HFFc6 (cell line): ENCODE data around the gene NEDD9. TPM values are rescaled to one million over a fixed set of nuclear protein-coding genes. Genes with fewer than 3 reads are reported as not detected.

Source experiments
- DNase-seq: peaks from one replicate; pipeline ENCODE4 v3.0.0-alpha.2; 2018
- H3K27ac Mint-ChIP-seq: 2 replicates; pipeline ENCODE4 v1.8.0; 2020; ENCODE audit warnings: mild to moderate bottlenecking, mixed read lengths
- H3K27me3 Mint-ChIP-seq: 2 replicates; pipeline ENCODE4 v1.8.0; 2021; ENCODE audit warnings: mild to moderate bottlenecking, moderate library complexity, mixed read lengths; ENCODE audit not compliant: insufficient read depth
- H3K36me3 Mint-ChIP-seq: 2 replicates; pipeline ENCODE4 v1.8.0; 2021; ENCODE audit warnings: low read depth, mixed read lengths
- H3K4me1 Mint-ChIP-seq: 2 replicates; pipeline ENCODE4 v1.8.0; 2020; ENCODE audit warnings: low read depth, mixed read lengths
- H3K4me3 Mint-ChIP-seq: 2 replicates; pipeline ENCODE4 v1.8.0; 2020; ENCODE audit warnings: mild to moderate bottlenecking, moderate library complexity, mixed read lengths
- H3K9me3 Mint-ChIP-seq: 2 replicates; pipeline ENCODE4 v1.8.0; 2020; ENCODE audit warnings: mild to moderate bottlenecking, mixed read lengths
- CTCF ChIP-seq: fragments of 200-600 bp; sonication (generic); IDR thresholded peaks from 2 replicates; pipeline ENCODE4 v1.5.0; 2021; ENCODE audit warnings: antibody characterized with exemption, mild to moderate bottlenecking
- total RNA-seq, 6 experiments: library from RNA; stranded (reverse); fragmentation: NEBNext Ultra II Directional; extraction: Animal tissue kit (Norgen Biotek cat#: 25700); gene quantifications; 2 replicates in 1 of 6; 3 replicates in 5 of 6; pipeline ENCODE4 v1.2.3, GENCODE V29; 2021

NEDD9 gene
- total RNA-seq, 6 experiments from 2014 or later, result 10.3 to 19.9 (median 12.6) TPM

GRCh38 chr6:11203306-11204004 is 29.0 kb downstream of the NEDD9 start:
- Mint-ChIP-seq H3K4me1 (peaks cover 84% of the 10 kb centered on the region), H3K27ac (peak overlapping the region; percentile 69), H3K4me3 (no peak overlapping the region), H3K27me3 (no peaks in the 10 kb centered on the region), H3K36me3 (peaks cover 40% of the 10 kb centered on the region), H3K9me3 (no peaks in the 10 kb centered on the region)
- TF ChIP-seq CTCF, result no peak
- no peak for DNase-seq

- H3K36me3 Mint-ChIP-seq, result peaks cover 48% of the 10 kb centered on the region
- no peak for DNase-seq
- peaks cover 84% of the 10 kb centered on the region for H3K4me1 Mint-ChIP-seq
- peak overlapping the region; percentile 70 for H3K27ac Mint-ChIP-seq
- H3K4me3 Mint-ChIP-seq, result no peak overlapping the region
- no peaks in the 10 kb centered on the region for H3K9me3 Mint-ChIP-seq
- TF ChIP-seq CTCF, result no peak
- no peaks in the 10 kb centered on the region for H3K27me3 Mint-ChIP-seq
Measured at GRCh38 chr6:11202513-11203305, 29.8 kb downstream of the NEDD9 start.

GRCh38 chr6:11201772-11202512 is 30.5 kb downstream of the NEDD9 start:
- H3K4me3 Mint-ChIP-seq, result no peak overlapping the region
- peaks cover 84% of the 10 kb centered on the region for H3K4me1 Mint-ChIP-seq
- DNase-seq, result no peak
- H3K9me3 Mint-ChIP-seq, result no peaks in the 10 kb centered on the region
- TF ChIP-seq CTCF, result no peak
- H3K27me3 Mint-ChIP-seq, result no peaks in the 10 kb centered on the region
- peaks cover 46% of the 10 kb centered on the region for H3K36me3 Mint-ChIP-seq
- peak overlapping the region; percentile 70 for H3K27ac Mint-ChIP-seq

- H3K9me3 Mint-ChIP-seq, result no peaks in the 10 kb centered on the region
- no peaks in the 10 kb centered on the region for H3K27me3 Mint-ChIP-seq
- DNase-seq, result no peak
- H3K4me3 Mint-ChIP-seq, result peak overlapping the region; percentile 36; the same call in 1 of the 2 replicates
- peak overlapping the region; percentile 79 for H3K27ac Mint-ChIP-seq
- H3K4me1 Mint-ChIP-seq, result peaks cover 84% of the 10 kb centered on the region
- TF ChIP-seq CTCF, result no peak
- peaks cover 44% of the 10 kb centered on the region for H3K36me3 Mint-ChIP-seq
Measured at GRCh38 chr6:11201015-11201414, 31.5 kb downstream of the NEDD9 start.

GRCh38 chr6:11200356-11200755 is 32.1 kb downstream of the NEDD9 start:
- Mint-ChIP-seq H3K4me1 (peaks cover 85% of the 10 kb centered on the region), H3K36me3 (peaks cover 44% of the 10 kb centered on the region), H3K9me3 (no peaks in the 10 kb centered on the region), H3K27me3 (no peaks in the 10 kb centered on the region), H3K27ac (peak overlapping the region; percentile 79), H3K4me3 (peak overlapping the region; percentile 24)
- DNase-seq, result peak; percentile 33
- TF ChIP-seq CTCF, result no peak
